Lower lobe of right lung (tissue), 2 donors: Measurements from ENCODE around the gene NME9. TPM values are rescaled to one million over a fixed set of nuclear protein-coding genes. Genes with fewer than 3 reads are reported as not detected.

ENCODE experiments used
- ATAC-seq, 2 donors: fragments of 200-7000 bp; cut with Tn5 transposase; one replicate each; pipeline ENCODE4 v1.9.1; 2020 to 2022; ENCODE audit warnings: mild to moderate bottlenecking in 2 of 2, moderate library complexity in 2 of 2
- DNase-seq: peaks from one replicate; pipeline ENCODE4 v3.0.0-alpha.2; 2020
- H3K27ac ChIP-seq: fragments of 200-600 bp; one replicate; pipeline ENCODE4 v1.8.0; 2022
- H3K27me3 ChIP-seq: fragments of 200-600 bp; one replicate; pipeline ENCODE4 v1.8.0; 2022; ENCODE audit warnings: low read depth
- H3K36me3 ChIP-seq: fragments of 200-600 bp; one replicate; pipeline ENCODE4 v1.8.0; 2022; ENCODE audit warnings: mild to moderate bottlenecking
- H3K4me1 ChIP-seq: fragments of 200-600 bp; one replicate; pipeline ENCODE4 v1.8.0; 2022
- H3K4me3 ChIP-seq: fragments of 200-600 bp; one replicate; pipeline ENCODE4 v1.8.0; 2022; ENCODE audit warnings: mild to moderate bottlenecking
- H3K9me3 ChIP-seq: fragments of 200-600 bp; one replicate; pipeline ENCODE4 v1.8.0; 2022
- intact Hi-C: fragments of 100-400 bp; cut with DNase I; formaldehyde crosslinking; loops from one replicate; pipeline ENCODE4 v1.11.0; 2022
- total RNA-seq: library from RNA; stranded (reverse); fragmentation: NEBNext Ultra II Directional; extraction: Animal tissue kit (Norgen Biotek cat#: 25700); gene quantifications from one replicate; pipeline ENCODE4 v1.2.1, GENCODE V29; 2021
- TF ChIP-seq, protein P1 (sequence below): fragments of 200-600 bp; IDR thresholded peaks from one replicate; pipeline ENCODE4 v1.8.0; 2022; ENCODE audit warnings: antibody characterized with exemption, mild to moderate bottlenecking
- donor health status: DM: no; HTN: yes; CAD: no; lungs with severe emphysema.

NME9 gene
- total RNA-seq, 1 donor from 2014 or later, result 3.5 TPM

GRCh38 chr3:138270245-138270644, 59.4 kb downstream of the NME9 start:
- peaks cover 91% of the 10 kb centered on the region for H3K36me3 ChIP-seq
- no peak overlapping the region for H3K27ac ChIP-seq
- H3K9me3 ChIP-seq, result no peaks in the 10 kb centered on the region
- intact Hi-C loops, result no loop called here
- H3K4me3 ChIP-seq, result no peak overlapping the region
- no peak for ATAC-seq
- H3K27me3 ChIP-seq, result no peaks in the 10 kb centered on the region
- DNase-seq, result no peak
- TF ChIP-seq, protein P1, sequence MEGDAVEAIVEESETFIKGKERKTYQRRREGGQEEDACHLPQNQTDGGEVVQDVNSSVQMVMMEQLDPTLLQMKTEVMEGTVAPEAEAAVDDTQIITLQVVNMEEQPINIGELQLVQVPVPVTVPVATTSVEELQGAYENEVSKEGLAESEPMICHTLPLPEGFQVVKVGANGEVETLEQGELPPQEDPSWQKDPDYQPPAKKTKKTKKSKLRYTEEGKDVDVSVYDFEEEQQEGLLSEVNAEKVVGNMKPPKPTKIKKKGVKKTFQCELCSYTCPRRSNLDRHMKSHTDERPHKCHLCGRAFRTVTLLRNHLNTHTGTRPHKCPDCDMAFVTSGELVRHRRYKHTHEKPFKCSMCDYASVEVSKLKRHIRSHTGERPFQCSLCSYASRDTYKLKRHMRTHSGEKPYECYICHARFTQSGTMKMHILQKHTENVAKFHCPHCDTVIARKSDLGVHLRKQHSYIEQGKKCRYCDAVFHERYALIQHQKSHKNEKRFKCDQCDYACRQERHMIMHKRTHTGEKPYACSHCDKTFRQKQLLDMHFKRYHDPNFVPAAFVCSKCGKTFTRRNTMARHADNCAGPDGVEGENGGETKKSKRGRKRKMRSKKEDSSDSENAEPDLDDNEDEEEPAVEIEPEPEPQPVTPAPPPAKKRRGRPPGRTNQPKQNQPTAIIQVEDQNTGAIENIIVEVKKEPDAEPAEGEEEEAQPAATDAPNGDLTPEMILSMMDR, result no peak
- H3K4me1 ChIP-seq, result no peaks in the 10 kb centered on the region

DNA sequence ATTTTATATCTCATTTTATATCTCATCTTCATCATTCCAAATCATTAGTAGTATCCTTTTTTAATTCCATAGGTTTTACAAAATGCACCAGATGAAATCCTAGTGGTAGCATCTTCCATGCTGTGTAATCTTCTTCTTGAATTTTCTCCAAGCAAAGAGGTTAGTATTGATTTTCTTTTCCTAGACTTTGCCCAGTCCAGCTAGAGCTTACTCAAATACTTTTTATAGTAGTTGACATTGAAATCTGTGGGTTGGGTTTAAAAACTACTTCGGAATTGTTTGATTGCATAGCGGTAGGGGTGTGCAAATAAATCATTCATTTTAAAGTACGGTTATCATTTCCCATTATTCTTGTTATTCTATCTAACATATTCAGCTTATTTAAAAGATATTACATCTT, 62.6 kb downstream of the NME9 start:
- Histone ChIP-seq H3K9me3 (no peaks in the 10 kb centered on the region), H3K27ac (no peak overlapping the region), H3K4me1 (no peaks in the 10 kb centered on the region), H3K4me3 (no peak overlapping the region), H3K36me3 (peaks cover 83% of the 10 kb centered on the region), H3K27me3 (no peaks in the 10 kb centered on the region)
- intact Hi-C loops, result no loop called here
- ATAC-seq (no peak), DNase-seq (no peak)
- TF ChIP-seq, protein P1, result no peak

DNA sequence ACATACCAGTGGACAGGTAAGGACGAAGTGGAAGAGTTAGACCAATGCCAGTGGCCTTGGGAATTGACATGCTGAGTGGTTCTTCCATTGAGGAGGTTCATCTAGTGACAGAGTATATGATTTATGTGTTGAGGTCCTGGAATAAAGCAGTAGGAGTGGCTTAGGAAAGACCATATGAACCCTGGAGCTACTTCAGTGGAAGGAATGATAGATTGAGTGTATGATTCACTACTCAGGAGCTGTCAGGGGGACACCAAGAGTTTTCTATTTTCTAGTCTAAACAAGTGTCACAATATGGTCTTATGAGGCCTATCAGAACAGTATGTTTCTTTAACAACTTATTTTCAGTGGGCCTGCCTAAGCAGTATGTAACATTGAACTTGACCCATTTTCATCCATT, 63.9 kb downstream of the NME9 start:
- DNase-seq (no peak), ATAC-seq (no peak)
- no peaks in the 10 kb centered on the region for H3K4me1 ChIP-seq
- H3K27me3 ChIP-seq, result no peaks in the 10 kb centered on the region
- no peak overlapping the region for H3K27ac ChIP-seq
- H3K4me3 ChIP-seq, result no peak overlapping the region
- H3K9me3 ChIP-seq, result no peaks in the 10 kb centered on the region
- intact Hi-C loops, result no loop called here
- TF ChIP-seq, protein P1, result no peak
- H3K36me3 ChIP-seq, result peaks cover 70% of the 10 kb centered on the region

GRCh38 chr3:138263104-138263503, 66.5 kb downstream of the NME9 start:
- no peak overlapping the region for H3K4me3 ChIP-seq
- H3K27me3 ChIP-seq, result no peaks in the 10 kb centered on the region
- DNase-seq (no peak), ATAC-seq (no peak)
- H3K4me1 ChIP-seq, result no peaks in the 10 kb centered on the region
- TF ChIP-seq, protein P1, result no peak
- peaks cover 72% of the 10 kb centered on the region for H3K36me3 ChIP-seq
- intact Hi-C loops, result no loop called here
- H3K27ac ChIP-seq, result no peak overlapping the region
- no peaks in the 10 kb centered on the region for H3K9me3 ChIP-seq

GRCh38 chr3:138260611-138261010, 69.0 kb downstream of the NME9 start:
- no peak for ATAC-seq
- Histone ChIP-seq H3K36me3 (peaks cover 53% of the 10 kb centered on the region), H3K27me3 (no peaks in the 10 kb centered on the region), H3K4me3 (no peak overlapping the region), H3K9me3 (no peaks in the 10 kb centered on the region), H3K4me1 (no peaks in the 10 kb centered on the region), H3K27ac (no peak overlapping the region)
- intact Hi-C loops, result no loop called here
- no peak for DNase-seq
- TF ChIP-seq, protein P1, result no peak

GRCh38 chr3:138259126-138259525, 70.5 kb downstream of the NME9 start:
- no peaks in the 10 kb centered on the region for H3K4me1 ChIP-seq
- DNase-seq (no peak), ATAC-seq (no peak)
- peaks cover 39% of the 10 kb centered on the region for H3K36me3 ChIP-seq
- H3K4me3 ChIP-seq, result no peak overlapping the region
- intact Hi-C loops, result no loop called here
- H3K27ac ChIP-seq, result no peak overlapping the region
- H3K27me3 ChIP-seq, result no peaks in the 10 kb centered on the region
- TF ChIP-seq, protein P1, result no peak
- H3K9me3 ChIP-seq, result no peaks in the 10 kb centered on the region
